ENCODE results near the gene PAN3. TPM values are rescaled to one million over a fixed set of nuclear protein-coding genes. Genes with fewer than 3 reads are reported as not detected.

The PAN3 gene
- total RNA-seq: 8.9 and 9.2 TPM in 2 replicates

GRCh38 chr13:28138012-28138755 is at the start of gene PAN3:
Gene PAN3, plus strand, starts transcription at chr13:28138545. Its CDS starts 113 bp downstream, at chr13:28138658.

DNA sequence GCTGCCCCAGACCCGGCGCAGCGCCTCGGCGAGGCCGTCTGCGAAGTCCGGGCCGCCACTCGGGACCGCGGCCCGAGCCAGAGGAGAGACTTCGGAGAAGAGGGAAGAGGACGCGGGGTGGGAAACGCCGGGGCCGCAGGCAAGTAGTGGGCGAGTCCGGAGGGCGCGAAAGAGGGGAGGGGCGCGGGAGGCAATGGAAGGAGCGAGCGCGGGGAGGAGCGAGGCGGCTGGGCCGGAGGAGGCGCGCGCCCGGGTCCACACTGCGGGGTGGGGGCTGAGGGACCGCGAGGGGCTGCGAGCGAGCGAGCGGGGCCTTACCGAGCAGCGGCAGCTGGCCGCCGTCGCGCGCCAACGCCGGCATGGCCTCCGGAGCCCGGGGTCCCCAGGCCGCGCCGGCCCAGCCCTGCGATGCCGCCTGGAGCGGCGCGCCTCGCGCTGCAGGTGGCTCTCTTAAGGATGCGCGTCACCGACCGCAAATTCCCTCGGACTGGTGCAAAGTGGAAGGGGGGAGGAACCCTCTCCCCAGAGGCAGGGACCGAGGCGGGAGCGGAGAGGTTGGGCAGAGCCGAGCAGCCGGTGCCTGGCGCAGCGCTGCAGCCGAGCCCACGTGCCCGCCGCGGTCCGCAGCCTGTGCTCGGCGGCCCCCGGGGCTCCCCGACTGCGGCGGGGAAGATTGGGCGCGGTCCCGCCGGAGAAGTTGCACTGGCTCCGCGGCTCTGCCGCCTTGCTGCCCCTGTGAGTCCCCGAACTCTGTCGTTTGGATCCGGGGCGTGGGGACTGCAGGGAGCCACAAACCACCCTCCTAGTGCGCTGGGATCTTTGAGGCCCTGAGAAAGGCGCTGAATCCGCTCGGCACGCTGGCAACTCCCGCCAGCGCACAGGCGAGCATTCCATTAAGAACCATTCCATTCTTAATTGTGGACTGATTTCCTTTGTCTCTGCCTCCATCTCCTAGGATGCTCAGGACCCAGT is 37.9 kb upstream of the PAN3 start, which contains the start of gene FLT3:
Gene FLT3, minus strand, starts transcription at position 427 of the 972 bp plus-strand sequence. Its CDS starts 66 bp downstream, at position 361.

Other genes with a start within 250 kb of the PAN3 start
- gene PDX1, start 218.5 kb upstream of the PAN3 start, total RNA-seq: not detected in 2 replicates
- gene CDX2, start 169.2 kb upstream of the PAN3 start, total RNA-seq: not detected in 2 replicates
- gene URAD, start 149.9 kb upstream of the PAN3 start, total RNA-seq: not detected in 2 replicates
- not detected in 2 replicates for gene FLT3, start 38.0 kb upstream of the PAN3 start, total RNA-seq